Heart right ventricle (tissue), 16 donors: ENCODE measurements around the gene IFTAP. TPM values are rescaled to one million over a fixed set of nuclear protein-coding genes. Genes with fewer than 3 reads are reported as not detected.
A peak's percentile ranks its signal among the peaks of the same experiment; 100 is the strongest.

Source experiments
- ATAC-seq, 8 donors: fragments of 200-7000 bp; cut with Tn5 transposase; one replicate each; pipeline ENCODE4 v1.9.1; 2020; ENCODE audit warnings: mild to moderate bottlenecking in 8 of 8, moderate library complexity in 8 of 8, moderate number of reproducible peaks in 1 of 8
- DNase-seq, 2 donors: peaks; one replicate each; pipeline ENCODE4 v3.0.0-alpha.2; 2020
- H3K27ac ChIP-seq, 10 donors: fragments of 200-600 bp; sonication (generic) in 2 of 10; one replicate each; pipeline versions ENCODE4 v1.5.0 to v1.8.0; 2020 to 2022; ENCODE audit warnings: mild to moderate bottlenecking in 3 of 10
- H3K27me3 ChIP-seq, 7 donors: fragments of 200-600 bp; one replicate each; pipeline ENCODE4 v1.8.0; 2021 to 2022; ENCODE audit warnings: mild to moderate bottlenecking in 2 of 7
- H3K36me3 ChIP-seq, 9 donors: fragments of 200-600 bp; sonication (generic) in 1 of 9; one replicate each; pipeline versions ENCODE4 v1.5.0 to v1.8.0; 2020 to 2022; ENCODE audit warnings: mild to moderate bottlenecking in 2 of 9
- H3K4me1 ChIP-seq, 9 donors: fragments of 200-600 bp; sonication (generic) in 1 of 9; one replicate each; pipeline versions ENCODE4 v1.5.0 to v1.8.0; 2020 to 2022; ENCODE audit warnings: mild to moderate bottlenecking in 4 of 9
- H3K4me3 ChIP-seq, 10 donors: fragments of 200-600 bp; sonication (generic) in 2 of 10; one replicate each; pipeline versions ENCODE4 v1.5.0 to v1.8.0; 2020 to 2022; ENCODE audit warnings: mild to moderate bottlenecking in 7 of 10, moderate library complexity in 2 of 10
- H3K9me3 ChIP-seq, 11 donors: fragments of 200-600 bp in 10 of 11; sonication (generic) in 2 of 11; one replicate each; pipeline versions ENCODE4 v1.5.0 to v1.8.0; 2013 to 2022; ENCODE audit warnings: mild to moderate bottlenecking in 2 of 11, control low read depth in 1 of 11, moderate library complexity in 1 of 11
- WGBS, 2 donors: extraction: QIAGEN DNeasy Blood & Tissue Kit; methylation state at CpG; one replicate each; pipeline ENCODE4 v1.1.7; 2013; ENCODE audit warnings: inconsistent platforms in 1 of 2; 5-methylcytosine and 5-hydroxymethylcytosine counted together
- intact Hi-C, 10 donors: fragments of 100-400 bp; cut with DNase I; formaldehyde crosslinking; loops; one replicate each; pipeline versions ENCODE4 v1.11.1 to v1.14.2; 2022
- polyA plus RNA-seq, 2 donors: library from polyadenylated mRNA; stranded (reverse); fragments of 200-250 nt; gene quantifications; one replicate each; pipeline ENCODE4 v1.2.3, GENCODE V29; 2013
- total RNA-seq, 10 donors: library from RNA; stranded (reverse); fragmentation: NEBNext Ultra II Directional in 3 of 10; extraction: Animal tissue kit (Norgen Biotek cat#: 25700) in 3 of 10; gene quantifications; one replicate each; pipeline versions ENCODE4 v1.2.1 to v1.2.4, GENCODE V29; 2021 to 2023
- TF ChIP-seq, protein P1 (sequence below), 9 donors: fragments of 200-600 bp; sonication (generic) in 2 of 9; IDR thresholded peaks; one replicate each; pipeline versions ENCODE4 v1.5.0 to v1.8.0; 2021 to 2022; ENCODE audit warnings: antibody characterized with exemption in 9 of 9, mild to moderate bottlenecking in 5 of 9, moderate library complexity in 1 of 9
- donor health status: Arrhythmogenic right ventricular cardiomyopathy.
- donor health status: ischemic (EF 13 %, LVEDD 7.1; RV severe dilation, severe dysfunction).
- donor health status: healthy with polysubstance abuse.
- donor health status: DM: no; HTN: yes; CAD: no.
- donor health status: DM: no; HTN: no; CAD: no.
- donor health status: ischemic (EF 25% LVEDD 6.9; RV normal size, moderate dysfunction).
- donor health status: ischemic (EF 25% LVEDD 5.7; RV mildly dilated, moderate dysfunction).
- donor health status: healthy.
- donor health status: DM: yes; HTN: yes; CAD: no.
- donor health status: Ischemic cardiomyopathy.
- donor health status: ischemic (EF 35%, LVEDD 5.7; RV mildly dilated, moderate dysfunction).
- donor health status: nonischemic (EF 11% LVEDD 7.7; RV severe dilation, severe dysfunction).
- donor health status: DM: yes; HTN: yes; CAD: no.
- donor health status: PGD.
- donor health status: ischemic (EF 29% LVEDD 5.4; RV normal size, mild dysfunction).
- donor health status: nonischemic (EF 23%, LVEDD 6.1; RV moderate dilation, normal function).

IFTAP gene
- total and polyA plus RNA-seq, 12 donors = 33.8 to 54.6 (median 43.1) TPM

DNA sequence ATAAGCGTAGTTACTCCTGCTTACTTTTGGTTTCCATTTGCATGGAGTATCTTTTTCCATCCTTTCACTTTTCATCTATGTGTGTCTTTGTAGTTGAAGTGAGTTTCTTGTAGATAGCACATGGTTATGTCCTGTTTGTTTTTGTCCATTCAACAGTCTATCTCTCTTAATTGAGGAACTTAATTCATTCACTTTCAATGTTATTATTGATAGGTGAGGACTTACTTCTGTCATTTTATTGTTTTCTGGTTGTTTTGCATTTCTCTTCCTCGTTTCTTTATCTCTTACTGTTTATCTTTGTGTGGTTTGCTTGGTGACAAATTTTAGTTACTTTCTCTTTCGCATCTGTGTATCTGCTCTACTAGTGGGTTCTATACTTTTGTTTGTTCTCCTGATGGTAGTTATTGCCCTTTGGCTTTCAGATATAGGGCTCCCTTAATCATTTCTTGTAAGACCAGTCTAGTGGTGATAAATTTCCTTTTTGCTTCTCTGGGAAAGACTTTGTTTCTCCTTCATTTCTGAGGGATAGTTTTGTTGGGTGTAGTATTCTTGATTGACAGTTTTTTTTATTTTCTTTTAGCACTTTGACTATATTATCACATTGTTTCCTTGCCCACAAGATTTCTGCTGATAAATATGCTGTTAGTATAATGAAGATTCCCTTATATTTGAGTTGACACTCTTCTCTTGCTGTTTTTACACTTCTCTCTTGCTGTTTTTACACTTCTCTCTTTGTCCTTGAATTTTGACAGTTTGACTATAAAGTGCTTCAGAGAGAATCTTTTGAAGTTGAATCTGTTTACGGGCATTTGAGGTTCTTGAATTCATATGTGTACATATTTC is 35.5 kb upstream of the IFTAP start:
- WGBS, 2 donors = 72 to 77% methylated on average over 4 of the region's 4 CpGs
- Histone ChIP-seq H3K4me3 (peak overlapping the region in 1 of 10 donors; percentile 15), H3K27ac (peak overlapping the region in 1 of 10 donors; percentile 51), H3K36me3 (no peaks in the 10 kb centered on the region), H3K27me3 (no peaks in the 10 kb centered on the region), H3K9me3 (peaks cover 0 to 21% (median 5%) of the 10 kb centered on the region in 11 donors), H3K4me1 (no peaks in the 10 kb centered on the region)
- TF ChIP-seq, protein P1, sequence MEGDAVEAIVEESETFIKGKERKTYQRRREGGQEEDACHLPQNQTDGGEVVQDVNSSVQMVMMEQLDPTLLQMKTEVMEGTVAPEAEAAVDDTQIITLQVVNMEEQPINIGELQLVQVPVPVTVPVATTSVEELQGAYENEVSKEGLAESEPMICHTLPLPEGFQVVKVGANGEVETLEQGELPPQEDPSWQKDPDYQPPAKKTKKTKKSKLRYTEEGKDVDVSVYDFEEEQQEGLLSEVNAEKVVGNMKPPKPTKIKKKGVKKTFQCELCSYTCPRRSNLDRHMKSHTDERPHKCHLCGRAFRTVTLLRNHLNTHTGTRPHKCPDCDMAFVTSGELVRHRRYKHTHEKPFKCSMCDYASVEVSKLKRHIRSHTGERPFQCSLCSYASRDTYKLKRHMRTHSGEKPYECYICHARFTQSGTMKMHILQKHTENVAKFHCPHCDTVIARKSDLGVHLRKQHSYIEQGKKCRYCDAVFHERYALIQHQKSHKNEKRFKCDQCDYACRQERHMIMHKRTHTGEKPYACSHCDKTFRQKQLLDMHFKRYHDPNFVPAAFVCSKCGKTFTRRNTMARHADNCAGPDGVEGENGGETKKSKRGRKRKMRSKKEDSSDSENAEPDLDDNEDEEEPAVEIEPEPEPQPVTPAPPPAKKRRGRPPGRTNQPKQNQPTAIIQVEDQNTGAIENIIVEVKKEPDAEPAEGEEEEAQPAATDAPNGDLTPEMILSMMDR (IDR thresholded peaks at IDR 0.05) = no peak
- no peak for ATAC-seq
- intact Hi-C loops = no loop called here
- no peak for DNase-seq

DNA sequence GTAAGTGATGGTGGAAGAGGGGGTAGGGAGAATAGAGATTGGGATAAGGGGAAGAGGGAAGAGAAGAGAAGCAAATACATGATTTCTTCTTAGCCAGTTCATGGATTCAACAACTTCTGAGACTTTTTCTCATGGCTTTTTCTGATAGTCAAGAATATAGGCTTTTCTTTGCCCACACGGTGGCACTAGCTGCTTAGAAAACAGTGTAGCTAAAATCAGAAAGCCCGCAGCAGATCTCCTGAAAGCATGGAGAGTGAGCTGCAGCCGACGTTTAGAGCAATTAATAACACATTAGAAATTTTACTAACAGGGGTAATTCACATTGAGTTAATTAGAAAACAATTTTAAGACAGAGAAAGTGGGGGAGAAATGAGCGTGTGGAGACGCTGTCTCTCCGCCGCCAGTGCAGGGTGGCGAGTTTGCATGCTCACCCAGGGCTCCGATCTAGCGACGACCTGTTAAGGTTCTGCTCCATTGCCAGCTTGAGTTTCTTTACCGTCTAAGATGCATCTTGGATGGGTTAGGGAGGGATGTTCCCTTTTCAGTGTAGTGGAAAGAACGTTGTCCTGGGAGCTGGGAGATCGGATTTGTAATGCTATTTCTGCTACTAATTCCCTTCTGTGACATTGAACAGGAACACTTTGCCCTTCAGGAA is 29.8 kb upstream of the IFTAP start:
- TF ChIP-seq, protein P1 (IDR thresholded peaks at IDR 0.05) = peak; percentile 38 to 81 (median 72)
- ATAC-seq (peak; percentile 55 to 86 (median 75)), DNase-seq (peak in 1 of 2 donors; percentile 49)
- Histone ChIP-seq H3K27me3 (peaks cover 0 to 5% (median 0%) of the 10 kb centered on the region in 7 donors), H3K9me3 (peaks cover 0 to 7% (median 0%) of the 10 kb centered on the region in 11 donors), H3K4me1 (peaks cover 0 to 5% (median 0%) of the 10 kb centered on the region in 9 donors), H3K27ac (no peak overlapping the region), H3K36me3 (no peaks in the 10 kb centered on the region), H3K4me3 (peak overlapping the region in 9 of 10 donors; percentile 22 to 46 (median 41))
- 5 to 14% methylated on average over 15 of the region's 15 CpGs for WGBS, 2 donors
- intact Hi-C loops = loop anchor here (1.0 to 10.0 kb wide), 9 partner anchors 58 to 188 kb away; no protein-coding TSS in a partner anchor

DNA sequence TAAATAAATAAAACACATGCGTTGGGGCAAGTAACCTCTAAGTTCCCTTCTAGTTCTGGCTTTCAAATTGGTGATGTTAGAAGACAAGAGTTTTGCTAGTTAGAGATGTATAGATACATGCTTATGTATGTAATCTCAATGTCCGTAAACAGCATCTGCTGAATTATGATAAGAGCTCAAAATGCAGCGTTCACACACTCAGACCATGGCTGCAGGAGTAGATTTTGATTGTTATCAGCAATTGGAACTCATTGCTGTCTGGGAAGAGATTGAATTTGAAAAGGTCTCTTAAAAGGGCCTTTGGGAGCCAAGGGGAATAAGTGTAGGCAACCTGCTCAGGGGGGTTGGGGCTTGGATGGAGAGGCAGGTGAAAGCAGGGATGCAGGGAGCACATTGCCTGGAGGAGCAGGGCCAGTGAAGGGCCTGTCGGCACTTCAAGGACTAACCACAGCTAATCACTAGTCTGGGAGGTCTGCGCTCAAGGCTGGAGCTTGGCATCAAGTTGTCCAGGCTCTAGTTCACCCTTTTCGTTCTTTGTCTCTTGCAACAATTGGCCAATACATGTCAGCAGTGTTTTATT is 29.2 kb upstream of the IFTAP start:
- WGBS, 2 donors = 54 to 56% methylated on average over 6 of the region's 6 CpGs

More for the DNA sequence above, 29.2 kb upstream of the IFTAP start:
- TF ChIP-seq, protein P1 (IDR thresholded peaks at IDR 0.05) = no peak
- Histone ChIP-seq H3K9me3 (peaks cover 0 to under 1% (median 0%) of the 10 kb centered on the region in 11 donors), H3K27me3 (peaks cover 0 to 5% (median 0%) of the 10 kb centered on the region in 7 donors), H3K4me1 (peaks cover 0 to 5% (median 0%) of the 10 kb centered on the region in 9 donors), H3K4me3 (peak overlapping the region in 7 of 10 donors; percentile 22 to 46 (median 43)), H3K36me3 (no peaks in the 10 kb centered on the region), H3K27ac (no peak overlapping the region)
- ATAC-seq (peak in 1 of 8 donors; percentile 12), DNase-seq (no peak)
- intact Hi-C loops = loop anchor here in 6 of 10 donors (5.0 to 10.0 kb wide), 5 partner anchors 57 to 182 kb away; no protein-coding TSS in a partner anchor
